SU-DHL-6 (cell line): ENCODE data around the gene CNOT1.
"Not testable (repeated sequence)": the region's sequence is repeated elsewhere in the genome, so short reads cannot be mapped to it uniquely, and the experiment has no call there.

Source experiments
- H2AFZ ChIP-seq: fragments of 200-600 bp; sonication (generic); 2 replicates; pipeline ENCODE4 v1.6.1; 2014; ENCODE audit warnings: low read depth, mild to moderate bottlenecking, moderate library complexity, mixed read lengths, antibody characterized with exemption, low read length; ENCODE audit not compliant: severe bottlenecking
- H3F3A ChIP-seq: fragments of 200-600 bp; shearing (Covaris generic); 2 replicates; pipeline ENCODE4 v1.6.0; 2016; ENCODE audit warnings: antibody characterized with exemption, mild to moderate bottlenecking; ENCODE audit not compliant: insufficient read depth
- H3K27ac ChIP-seq: fragments of 200-600 bp; sonication (generic); 2 replicates; pipeline ENCODE4 v1.5.1; 2016; ENCODE audit warnings: low read depth, mild to moderate bottlenecking, low read length, moderate library complexity, mixed read lengths
- H3K27me3 ChIP-seq: fragments of 200-600 bp; sonication (generic), shearing (Covaris generic); 2 replicates; pipeline ENCODE4 v1.6.0; 2014; ENCODE audit warnings: mild to moderate bottlenecking, low read length
- H3K36me3 ChIP-seq: fragments of 200-600 bp; sonication (generic); 2 replicates; pipeline ENCODE4 v1.6.1; 2014; ENCODE audit warnings: mild to moderate bottlenecking, low read length, mixed read lengths
- H3K4me2 ChIP-seq: fragments of 300-600, 200-600 bp; shearing (Covaris generic), sonication (generic); 2 replicates; pipeline ENCODE4 v1.6.0; 2014; ENCODE audit warnings: low read length, low read depth, mild to moderate bottlenecking; ENCODE audit not compliant: poor library complexity, severe bottlenecking
- H3K4me3 ChIP-seq: fragments of 200-600 bp; sonication (generic); 2 replicates; pipeline ENCODE4 v1.5.1; 2014; ENCODE audit warnings: antibody characterized with exemption, low read length, mild to moderate bottlenecking, mixed read lengths; ENCODE audit not compliant: insufficient read depth, poor library complexity, severe bottlenecking
- H3K79me2 ChIP-seq: fragments of 200-600 bp; sonication (generic); 2 replicates; pipeline ENCODE4 v1.6.1; 2014; ENCODE audit warnings: mild to moderate bottlenecking, low read length, moderate library complexity; ENCODE audit not compliant: insufficient read depth
- H3K9ac ChIP-seq: fragments of 200-600 bp; sonication (generic); 2 replicates; pipeline ENCODE4 v1.7.0; 2014; ENCODE audit warnings: mild to moderate bottlenecking, low read length
- H3K9me2 ChIP-seq: fragments of 200-600 bp; sonication (generic); replicated peaks from 2 replicates; pipeline ENCODE4 v1.6.1; 2014; ENCODE audit warnings: low read length; ENCODE audit not compliant: insufficient read depth
- H3K9me3 ChIP-seq: fragments of 200-600 bp; sonication (generic); 2 replicates; pipeline ENCODE4 v1.6.1; 2014; ENCODE audit warnings: low read length, mixed read lengths; ENCODE audit not compliant: insufficient read depth
- H4K20me1 ChIP-seq: fragments of 200-600 bp; sonication (generic); 2 replicates; pipeline ENCODE4 v1.6.1; 2014; ENCODE audit warnings: low read depth, mild to moderate bottlenecking, antibody characterized with exemption, low read length, moderate library complexity, mixed read lengths
- CTCF ChIP-seq: fragments of 200-600 bp; sonication (generic); IDR thresholded peaks from one replicate; pipeline ENCODE4 v1.5.1; 2017; ENCODE audit warnings: antibody characterized with exemption, mild to moderate bottlenecking, low read length, moderate library complexity; ENCODE audit not compliant: insufficient read depth, poor library complexity, severe bottlenecking
- EZH2phosphoT487 ChIP-seq: fragments of 200-600 bp; sonication (generic), shearing (Covaris generic); conservative IDR thresholded peaks from 2 replicates; pipeline ENCODE4 v1.6.1; 2018; ENCODE audit warnings: mild to moderate bottlenecking, antibody characterized with exemption, low read length, moderate library complexity, mixed read lengths

The CNOT1 gene

DNA sequence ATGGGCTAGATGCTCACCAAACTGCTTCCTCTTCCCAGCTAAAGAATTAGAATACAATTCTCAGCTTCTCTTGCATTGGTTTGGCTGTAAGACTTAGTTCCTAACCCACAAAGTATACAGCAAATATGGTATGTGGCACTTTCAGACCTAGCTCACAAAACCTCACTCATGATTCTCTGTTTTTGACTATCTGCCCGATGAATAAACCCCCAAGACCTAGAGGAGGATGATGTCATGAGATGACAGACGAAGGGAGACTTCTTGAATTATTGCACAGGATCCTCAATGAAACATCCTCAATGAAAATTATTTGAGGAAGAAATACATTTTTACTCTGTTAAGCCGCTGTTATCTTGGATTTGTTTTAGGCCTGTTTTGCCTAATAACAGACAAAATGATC, 14.3 kb downstream of the CNOT1 start:
- Histone ChIP-seq H3F3A (peaks cover 9% of the 10 kb centered on the region; the same call in 1 of the 2 replicates), H2AFZ (no peak overlapping the region), H4K20me1 (peaks cover 49% of the 10 kb centered on the region), H3K9ac (no peak overlapping the region), H3K4me2 (no peak overlapping the region), H3K27me3 (no peaks in the 10 kb centered on the region), H3K27ac (no peak overlapping the region), H3K36me3 (peaks cover 30% of the 10 kb centered on the region), H3K79me2 (peaks cover 100% of the 10 kb centered on the region), H3K4me3 (no peak overlapping the region), H3K9me2 (no peaks in the 10 kb centered on the region), H3K9me3 (no peaks in the 10 kb centered on the region)
- no peak for TF ChIP-seq CTCF

DNA sequence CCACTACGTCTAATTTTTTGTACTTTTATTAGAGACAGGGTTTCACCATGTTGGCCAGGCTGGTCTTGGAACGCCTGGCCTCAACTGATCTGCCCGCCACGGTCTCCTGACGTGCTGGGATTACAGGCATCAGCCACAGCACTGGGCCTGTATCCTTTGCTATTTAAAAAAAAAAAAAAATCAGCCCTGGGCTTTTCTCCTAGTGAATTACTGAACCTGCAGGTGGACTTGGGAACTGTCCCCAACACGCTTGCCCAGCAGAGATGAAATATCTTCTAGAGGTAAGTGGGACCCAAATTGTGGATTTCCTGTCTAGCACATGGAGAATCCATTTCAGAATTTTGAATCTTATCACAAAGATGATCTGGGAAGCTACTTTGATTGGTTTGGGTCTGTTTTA, 14.8 kb downstream of the CNOT1 start:
- no peak for TF ChIP-seq CTCF
- no peak for TF ChIP-seq EZH2phosphoT487
- Histone ChIP-seq H3K27me3 (no peaks in the 10 kb centered on the region), H3K9me2 (no peaks in the 10 kb centered on the region), H3K79me2 (peaks cover 100% of the 10 kb centered on the region), H3K4me2 (no peak overlapping the region), H3K9ac (no peak overlapping the region), H3K9me3 (no peaks in the 10 kb centered on the region), H2AFZ (no peak overlapping the region), H4K20me1 (peaks cover 50% of the 10 kb centered on the region), H3F3A (peaks cover 7% of the 10 kb centered on the region; the same call in 1 of the 2 replicates), H3K4me3 (no peak overlapping the region), H3K27ac (no peak overlapping the region), H3K36me3 (peaks cover 27% of the 10 kb centered on the region)

- Histone ChIP-seq H3K9me2 (no peaks in the 10 kb centered on the region), H3K4me2 (no peak overlapping the region), H3K9ac (no peak overlapping the region), H3F3A (peaks cover 4% of the 10 kb centered on the region; the same call in 1 of the 2 replicates), H3K27ac (no peak overlapping the region), H3K4me3 (no peak overlapping the region), H3K9me3 (no peaks in the 10 kb centered on the region), H4K20me1 (peaks cover 51% of the 10 kb centered on the region), H3K79me2 (peaks cover 100% of the 10 kb centered on the region), H3K27me3 (no peaks in the 10 kb centered on the region), H2AFZ (no peak overlapping the region), H3K36me3 (peaks cover 23% of the 10 kb centered on the region; the same call in 1 of the 2 replicates)
- TF ChIP-seq EZH2phosphoT487 (no peak), CTCF (no peak)
These were observed 15.4 kb downstream of the CNOT1 start for GRCh38 chr16:58614212-58614611.

- peaks cover 15% of the 10 kb centered on the region; the same call in 1 of the 2 replicates for H3K36me3 ChIP-seq
- H3F3A ChIP-seq, H3K27me3 ChIP-seq, H3K9ac ChIP-seq, H3K9me3 ChIP-seq, H2AFZ ChIP-seq, H3K9me2 ChIP-seq, H3K4me2 ChIP-seq, H3K27ac ChIP-seq, H3K4me3 ChIP-seq: not testable (repeated sequence)
- peaks cover 53% of the 10 kb centered on the region for H4K20me1 ChIP-seq
- H3K79me2 ChIP-seq, result peaks cover 100% of the 10 kb centered on the region
These were observed 16.7 kb downstream of the CNOT1 start for GRCh38 chr16:58612965-58613364.
